BE2C (cell line): ENCODE results near the gene MRPL54.

ENCODE experiments used
- DNase-seq: peaks from one replicate; pipeline ENCODE4 v3.0.0-alpha.2; 2020
- H3K27me3 ChIP-seq: fragments of 250-450 bp; sonication (Bioruptor Pico); 2 replicates; pipeline ENCODE4 v1.5.1; 2020; ENCODE audit warnings: mild to moderate bottlenecking
- H3K36me3 ChIP-seq: fragments of 250-450 bp; sonication (Bioruptor Pico); 2 replicates; pipeline ENCODE4 v1.5.1; 2020; ENCODE audit warnings: mild to moderate bottlenecking
- H3K4me1 ChIP-seq: fragments of 250-450 bp; sonication (Bioruptor Pico); 2 replicates; pipeline ENCODE4 v1.5.1; 2020
- H3K4me3 ChIP-seq: 2 replicates; pipeline ENCODE4 v1.5.1; 2011; ENCODE audit warnings: low read depth, low read length
- H3K9me3 ChIP-seq: fragments of 250-450 bp; sonication (Bioruptor Pico); 2 replicates; pipeline ENCODE4 v1.5.1; 2020
- TF ChIP-seq, protein P1 (sequence below): IDR thresholded peaks from 2 replicates; pipeline ENCODE4 v1.5.1; 2012; ENCODE audit warnings: mild to moderate bottlenecking, low read depth, low read length

The MRPL54 gene

DNA sequence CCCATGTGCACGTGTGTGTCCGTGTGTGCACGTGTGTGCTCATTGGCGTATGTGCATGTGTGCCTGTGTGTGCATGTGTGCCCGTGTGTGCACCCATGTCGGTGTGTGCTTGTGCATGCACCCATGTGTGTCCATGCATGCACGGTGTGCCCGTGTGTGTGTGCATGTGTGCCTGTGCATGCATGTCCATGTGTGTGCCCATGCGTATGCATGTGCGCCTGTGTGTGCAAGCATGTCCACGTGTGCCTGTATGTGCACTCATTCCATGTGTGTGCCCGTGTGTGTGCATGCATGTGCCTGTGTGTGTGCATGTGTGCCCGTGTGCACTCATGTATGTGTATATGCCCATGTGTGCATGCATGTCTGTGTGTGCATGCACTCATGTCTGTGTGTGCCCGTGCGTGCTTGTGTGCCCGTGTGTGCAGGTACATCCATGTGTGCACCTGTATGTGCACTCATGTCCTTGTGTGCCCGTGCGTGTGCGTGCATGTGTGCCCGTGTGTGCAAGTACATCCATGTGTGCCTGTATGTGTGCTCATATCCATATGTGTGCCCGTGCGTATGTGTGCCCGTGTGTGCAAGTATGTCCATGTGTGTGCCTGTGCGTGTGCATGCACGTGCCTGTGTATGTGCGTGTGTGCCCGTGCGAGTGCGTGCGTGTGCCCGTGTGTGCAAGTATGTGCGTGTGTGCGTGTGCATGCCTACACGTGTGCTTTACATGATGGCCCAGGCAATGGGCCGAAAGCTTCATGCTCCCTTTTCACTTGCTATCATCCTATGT lies 45.3 kb downstream of the MRPL54 start:
- no peak for DNase-seq
- no peaks in the 10 kb centered on the region for H3K9me3 ChIP-seq
- no peak overlapping the region for H3K4me3 ChIP-seq
- H3K36me3 ChIP-seq: no peaks in the 10 kb centered on the region
- H3K27me3 ChIP-seq: no peaks in the 10 kb centered on the region
- no peaks in the 10 kb centered on the region for H3K4me1 ChIP-seq
- TF ChIP-seq, protein P1, sequence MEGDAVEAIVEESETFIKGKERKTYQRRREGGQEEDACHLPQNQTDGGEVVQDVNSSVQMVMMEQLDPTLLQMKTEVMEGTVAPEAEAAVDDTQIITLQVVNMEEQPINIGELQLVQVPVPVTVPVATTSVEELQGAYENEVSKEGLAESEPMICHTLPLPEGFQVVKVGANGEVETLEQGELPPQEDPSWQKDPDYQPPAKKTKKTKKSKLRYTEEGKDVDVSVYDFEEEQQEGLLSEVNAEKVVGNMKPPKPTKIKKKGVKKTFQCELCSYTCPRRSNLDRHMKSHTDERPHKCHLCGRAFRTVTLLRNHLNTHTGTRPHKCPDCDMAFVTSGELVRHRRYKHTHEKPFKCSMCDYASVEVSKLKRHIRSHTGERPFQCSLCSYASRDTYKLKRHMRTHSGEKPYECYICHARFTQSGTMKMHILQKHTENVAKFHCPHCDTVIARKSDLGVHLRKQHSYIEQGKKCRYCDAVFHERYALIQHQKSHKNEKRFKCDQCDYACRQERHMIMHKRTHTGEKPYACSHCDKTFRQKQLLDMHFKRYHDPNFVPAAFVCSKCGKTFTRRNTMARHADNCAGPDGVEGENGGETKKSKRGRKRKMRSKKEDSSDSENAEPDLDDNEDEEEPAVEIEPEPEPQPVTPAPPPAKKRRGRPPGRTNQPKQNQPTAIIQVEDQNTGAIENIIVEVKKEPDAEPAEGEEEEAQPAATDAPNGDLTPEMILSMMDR: no peak

GRCh38 chr19:3808420-3809143 lies 46.1 kb downstream of the MRPL54 start:
- H3K9me3 ChIP-seq: no peaks in the 10 kb centered on the region
- DNase-seq: no peak
- TF ChIP-seq, protein P1: no peak
- no peak overlapping the region for H3K4me3 ChIP-seq
- no peaks in the 10 kb centered on the region for H3K36me3 ChIP-seq
- H3K27me3 ChIP-seq: no peaks in the 10 kb centered on the region
- no peaks in the 10 kb centered on the region for H3K4me1 ChIP-seq

- no peaks in the 10 kb centered on the region for H3K9me3 ChIP-seq
- TF ChIP-seq, protein P1: no peak
- no peaks in the 10 kb centered on the region for H3K36me3 ChIP-seq
- H3K4me1 ChIP-seq: no peaks in the 10 kb centered on the region
- H3K4me3 ChIP-seq: no peak overlapping the region
- no peak for DNase-seq
- no peaks in the 10 kb centered on the region for H3K27me3 ChIP-seq
Observed at GRCh38 chr19:3809881-3810707, 47.6 kb downstream of the MRPL54 start.

DNA sequence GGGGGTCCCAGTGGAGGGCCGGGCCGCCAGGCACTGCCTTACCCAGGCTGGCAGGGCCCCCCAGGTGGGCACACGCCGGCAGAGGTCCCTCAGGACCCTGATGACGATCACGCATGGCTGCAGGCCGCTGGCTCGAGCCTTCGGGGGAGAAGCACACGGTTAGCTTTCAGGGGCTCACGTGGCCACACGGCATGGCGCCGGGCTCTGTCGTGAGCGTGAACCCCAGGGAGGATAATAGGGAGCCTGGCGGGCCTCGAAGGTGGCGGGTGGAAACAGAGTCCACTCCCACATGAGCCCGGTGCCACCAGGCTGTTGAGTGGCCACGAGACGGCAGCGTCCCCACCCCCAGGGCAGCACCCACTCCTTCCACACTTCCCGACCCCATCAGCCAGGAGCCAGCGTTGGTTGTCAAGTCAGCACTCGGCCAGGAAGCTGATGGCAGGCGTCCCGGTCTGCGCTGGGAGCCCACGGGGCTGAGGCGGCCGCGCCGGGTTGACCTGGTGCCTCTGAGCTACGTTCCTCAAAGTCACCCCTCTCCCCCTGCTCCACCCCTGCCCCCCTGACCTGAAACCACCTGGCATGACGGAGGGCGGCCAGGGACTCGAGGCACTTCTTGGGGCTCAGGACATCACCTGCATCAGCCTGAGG lies 48.4 kb downstream of the MRPL54 start:
- Histone ChIP-seq H3K9me3 (no peaks in the 10 kb centered on the region), H3K27me3 (no peaks in the 10 kb centered on the region), H3K4me1 (no peaks in the 10 kb centered on the region), H3K36me3 (no peaks in the 10 kb centered on the region), H3K4me3 (no peak overlapping the region)
- DNase-seq: no peak
- TF ChIP-seq, protein P1: no peak

GRCh38 chr19:3813473-3814392 lies 51.3 kb downstream of the MRPL54 start:
- H3K27me3 ChIP-seq: no peaks in the 10 kb centered on the region
- TF ChIP-seq, protein P1: no peak
- DNase-seq: no peak
- H3K36me3 ChIP-seq: no peaks in the 10 kb centered on the region
- H3K9me3 ChIP-seq: no peaks in the 10 kb centered on the region
- no peak overlapping the region for H3K4me3 ChIP-seq
- H3K4me1 ChIP-seq: no peaks in the 10 kb centered on the region
